C4-2B (cell line): ENCODE results near the gene SGK1.

ENCODE experiments used
- H3K27ac ChIP-seq: fragments of 450-650 bp; 2 replicates; pipeline ENCODE4 v1.5.1; 2017
- ZFX ChIP-seq: fragments of 450-650 bp; IDR thresholded peaks from 2 replicates; pipeline ENCODE4 v1.6.1; 2017
- TF ChIP-seq, protein P1 (sequence below): fragments of 450-650 bp; conservative IDR thresholded peaks from 2 replicates; pipeline ENCODE4 v1.5.1; 2017; ENCODE audit warnings: mild to moderate bottlenecking

SGK1 gene

DNA sequence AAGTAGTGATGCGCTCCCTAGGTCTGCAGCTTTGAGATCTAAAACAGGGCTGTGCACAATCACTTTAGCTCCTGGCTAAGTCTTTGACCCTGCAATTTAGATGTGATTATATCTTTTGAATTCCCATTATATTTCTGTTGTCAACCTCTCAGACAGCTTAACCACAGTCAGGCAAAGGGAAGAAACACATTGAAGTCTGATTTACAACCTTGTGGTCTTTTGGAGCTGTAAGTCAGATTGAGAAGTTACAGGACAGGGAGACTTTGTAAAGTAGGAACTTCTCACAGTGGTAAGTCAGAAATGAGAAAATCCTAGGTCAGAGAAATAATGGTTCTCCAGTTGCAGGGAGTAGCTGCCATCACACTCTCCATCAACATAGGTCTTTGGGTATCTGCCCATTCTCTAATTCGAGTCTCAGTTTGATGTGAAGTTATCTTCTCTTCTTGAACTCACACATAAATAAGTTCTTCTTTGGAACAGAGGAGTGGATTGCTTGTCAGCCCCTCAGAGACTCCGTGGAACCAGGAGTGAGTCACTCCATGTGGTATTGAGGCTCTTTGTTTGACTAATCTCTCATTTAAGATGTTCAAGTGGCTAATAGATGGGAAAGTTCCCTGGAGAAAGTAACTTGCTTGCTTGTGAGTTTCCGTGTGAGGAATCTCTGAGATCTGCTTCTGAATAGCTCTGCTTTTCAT, 35.0 kb upstream of the SGK1 start:
- no peak overlapping the region for H3K27ac ChIP-seq
- TF ChIP-seq, protein P1, sequence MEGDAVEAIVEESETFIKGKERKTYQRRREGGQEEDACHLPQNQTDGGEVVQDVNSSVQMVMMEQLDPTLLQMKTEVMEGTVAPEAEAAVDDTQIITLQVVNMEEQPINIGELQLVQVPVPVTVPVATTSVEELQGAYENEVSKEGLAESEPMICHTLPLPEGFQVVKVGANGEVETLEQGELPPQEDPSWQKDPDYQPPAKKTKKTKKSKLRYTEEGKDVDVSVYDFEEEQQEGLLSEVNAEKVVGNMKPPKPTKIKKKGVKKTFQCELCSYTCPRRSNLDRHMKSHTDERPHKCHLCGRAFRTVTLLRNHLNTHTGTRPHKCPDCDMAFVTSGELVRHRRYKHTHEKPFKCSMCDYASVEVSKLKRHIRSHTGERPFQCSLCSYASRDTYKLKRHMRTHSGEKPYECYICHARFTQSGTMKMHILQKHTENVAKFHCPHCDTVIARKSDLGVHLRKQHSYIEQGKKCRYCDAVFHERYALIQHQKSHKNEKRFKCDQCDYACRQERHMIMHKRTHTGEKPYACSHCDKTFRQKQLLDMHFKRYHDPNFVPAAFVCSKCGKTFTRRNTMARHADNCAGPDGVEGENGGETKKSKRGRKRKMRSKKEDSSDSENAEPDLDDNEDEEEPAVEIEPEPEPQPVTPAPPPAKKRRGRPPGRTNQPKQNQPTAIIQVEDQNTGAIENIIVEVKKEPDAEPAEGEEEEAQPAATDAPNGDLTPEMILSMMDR, result no peak
- TF ChIP-seq ZFX, result no peak

DNA sequence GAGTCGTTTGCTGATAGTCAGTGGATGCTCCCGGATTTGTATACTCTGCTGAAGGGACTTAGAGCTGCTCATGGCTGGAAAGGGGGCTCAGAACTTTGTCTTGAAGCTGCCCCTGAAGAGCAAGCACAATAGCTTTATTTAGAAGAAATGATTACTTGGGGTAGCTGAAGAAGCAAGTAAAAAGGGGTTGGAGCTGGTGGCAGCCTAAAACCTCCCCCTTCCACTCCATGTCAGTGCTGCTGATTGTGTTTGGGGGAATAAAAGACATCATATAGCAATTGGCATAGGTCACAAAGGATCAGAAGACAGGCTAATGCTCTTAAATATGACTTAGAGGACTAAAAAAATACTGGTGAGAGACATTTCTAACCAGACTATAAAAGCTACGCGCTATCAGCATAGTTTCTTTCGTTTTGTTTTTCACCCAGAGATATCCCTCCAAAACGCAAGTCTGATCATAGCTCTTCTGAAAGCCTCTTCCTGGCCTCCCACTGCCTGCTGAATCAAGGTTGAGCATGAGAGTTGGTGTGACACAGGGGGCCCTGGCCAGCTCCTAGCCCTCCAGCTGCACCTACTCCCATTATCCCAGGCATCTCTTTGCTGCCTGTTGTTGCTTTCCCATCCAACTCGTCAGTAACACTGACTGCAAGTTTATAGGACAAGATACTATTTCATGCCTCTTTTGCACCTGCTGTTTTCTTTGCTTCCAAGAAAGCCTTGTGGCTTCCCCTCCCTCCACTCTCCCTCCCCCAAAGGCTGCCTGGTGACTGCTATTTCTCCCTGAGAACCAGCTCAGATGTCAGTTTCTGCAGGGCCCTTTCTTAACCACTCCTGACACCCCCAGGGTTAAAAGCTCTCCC, 33.9 kb upstream of the SGK1 start:
- TF ChIP-seq ZFX, result no peak
- H3K27ac ChIP-seq, result no peak overlapping the region

DNA sequence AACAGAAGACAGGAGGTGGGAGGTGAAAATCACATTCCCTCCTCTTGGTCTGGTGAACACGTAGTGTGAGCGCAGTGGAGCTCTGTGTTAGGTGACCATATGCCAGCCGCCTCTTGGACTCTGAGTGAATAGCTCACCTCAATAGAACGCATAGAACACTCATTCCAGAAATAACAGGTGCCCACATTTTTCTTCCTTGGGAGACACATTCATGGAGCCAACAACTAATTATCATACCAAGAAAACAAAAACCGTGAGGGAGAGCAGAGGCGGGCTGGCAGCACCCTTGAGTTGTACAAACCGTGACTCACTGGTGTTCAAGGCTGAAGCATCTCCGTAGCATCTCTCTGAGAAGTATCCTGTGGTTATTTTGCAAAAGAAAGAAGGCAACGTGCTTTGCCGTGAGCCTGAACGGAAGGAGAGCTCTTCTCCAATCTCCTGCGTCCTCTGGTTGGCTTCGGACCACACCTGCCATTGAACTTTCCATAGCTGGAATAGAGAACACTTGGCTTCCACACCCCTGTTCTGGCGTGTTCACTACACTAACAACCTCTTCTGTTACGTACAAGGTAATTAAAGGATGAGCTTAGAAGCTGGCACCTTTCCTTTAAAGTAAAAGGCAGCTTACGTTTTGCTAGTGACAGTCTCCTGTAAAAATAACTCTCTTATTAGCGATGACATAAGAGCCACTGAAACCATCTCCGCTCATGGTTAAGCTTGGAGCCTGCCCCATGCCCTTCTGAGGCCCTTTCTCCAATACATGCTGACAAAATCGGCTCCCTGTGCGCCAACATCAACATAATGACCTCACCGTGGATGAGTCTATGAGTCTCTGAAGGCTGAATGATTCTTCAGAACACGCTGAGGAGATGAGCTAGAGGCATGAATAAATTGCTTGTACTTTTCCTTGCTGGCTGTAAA, 30.2 kb upstream of the SGK1 start:
- no peak overlapping the region for H3K27ac ChIP-seq
- TF ChIP-seq, protein P1, result no peak
- TF ChIP-seq ZFX, result no peak

DNA sequence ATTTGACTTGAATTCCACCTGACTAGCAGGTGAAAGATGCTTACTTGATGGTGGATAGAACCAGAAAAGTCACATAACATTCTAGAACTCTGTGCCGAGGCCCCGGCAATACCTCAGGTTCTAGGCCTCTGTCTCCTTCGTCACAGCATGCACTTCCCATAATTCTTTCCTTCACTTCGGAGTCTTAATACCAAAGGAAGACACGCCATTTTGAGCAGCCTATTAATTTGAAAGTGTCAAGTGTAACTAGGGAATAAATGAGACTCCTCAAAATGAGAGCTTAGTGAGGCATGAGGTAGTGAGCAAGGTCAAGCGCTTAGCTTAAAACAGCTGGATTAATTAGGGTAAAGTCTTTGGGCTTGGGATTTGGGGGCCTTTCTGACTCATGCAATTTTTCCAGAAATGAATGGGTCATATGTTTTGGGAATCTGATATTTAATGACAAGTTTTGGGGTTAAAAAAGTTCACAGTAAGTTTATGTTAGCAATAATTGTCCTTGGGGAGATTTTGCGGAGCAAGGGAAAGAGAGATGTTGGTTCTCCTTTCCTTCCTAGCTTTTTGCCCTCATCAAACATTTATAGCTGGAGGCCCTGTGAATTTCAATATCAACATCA, 29.1 kb upstream of the SGK1 start:
- TF ChIP-seq, protein P1, result no peak
- TF ChIP-seq ZFX, result no peak
- H3K27ac ChIP-seq, result no peak overlapping the region

DNA sequence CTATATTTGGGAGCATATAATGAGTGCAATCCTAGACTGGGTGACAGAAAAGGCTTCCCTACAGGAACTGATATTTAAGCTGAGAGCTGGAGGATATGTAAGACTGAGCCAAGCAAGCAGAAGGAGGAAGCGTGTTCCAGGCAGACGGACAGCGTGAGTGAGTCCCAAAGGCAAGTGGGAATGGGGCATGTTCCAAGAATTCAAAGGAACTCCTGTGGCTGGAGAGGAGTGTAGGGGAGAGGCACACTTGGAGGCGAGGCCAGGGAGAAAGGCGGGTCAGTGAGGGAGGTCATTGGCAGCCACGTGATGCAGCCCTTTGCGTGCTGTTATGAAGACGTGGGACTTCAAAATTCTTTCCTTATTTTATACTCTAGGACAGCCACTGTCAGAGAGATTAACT, 27.9 kb upstream of the SGK1 start:
- TF ChIP-seq, protein P1, result no peak
- no peak for TF ChIP-seq ZFX
- H3K27ac ChIP-seq, result no peak overlapping the region

DNA sequence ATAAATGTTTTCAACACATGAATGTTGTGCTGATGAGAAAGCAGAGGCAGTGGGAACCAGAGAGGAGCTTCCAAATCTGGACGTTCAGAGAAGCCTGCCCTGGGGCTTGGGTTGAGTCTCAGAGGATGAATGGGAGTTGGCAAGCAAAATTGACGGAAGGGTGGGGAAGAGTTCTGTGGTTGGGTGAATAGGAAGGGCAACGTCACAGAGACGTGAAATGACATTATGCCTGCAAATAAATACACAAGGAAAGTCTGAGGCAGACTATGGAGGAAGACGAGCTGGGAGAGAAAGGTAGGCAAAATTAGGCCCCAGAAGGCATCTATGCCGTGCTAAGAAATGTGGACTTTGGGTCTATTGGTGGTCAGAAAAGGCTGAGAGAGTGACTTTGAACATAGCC, 25.2 kb upstream of the SGK1 start:
- no peak overlapping the region for H3K27ac ChIP-seq
- TF ChIP-seq, protein P1, result no peak
- no peak for TF ChIP-seq ZFX

DNA sequence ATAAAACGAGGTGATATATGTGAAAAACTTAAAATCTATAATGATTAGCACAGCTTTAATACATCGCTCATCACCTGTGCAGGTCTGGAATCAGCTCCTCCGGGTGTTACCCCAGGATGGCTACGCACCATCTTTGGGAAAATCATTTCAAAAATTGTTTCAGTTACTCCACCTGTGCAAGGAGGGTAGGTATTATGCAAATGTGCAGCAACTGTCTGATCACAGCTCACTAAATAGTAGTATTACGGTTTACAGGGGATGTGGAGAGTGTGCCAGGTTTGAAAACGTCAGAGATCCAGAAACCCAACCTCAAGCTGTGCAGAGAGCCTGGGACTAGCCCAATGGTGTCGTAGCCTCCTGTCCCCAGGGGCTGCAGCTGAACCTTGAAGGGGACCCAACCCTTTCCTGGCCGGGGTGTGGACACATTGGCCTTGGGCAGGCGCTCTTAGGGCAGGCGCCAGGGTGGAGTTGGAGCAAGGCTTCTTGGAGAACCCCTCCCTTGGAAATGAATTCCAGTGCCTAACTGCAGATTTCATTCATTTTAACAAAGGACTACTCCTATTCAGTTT, 24.2 kb upstream of the SGK1 start:
- H3K27ac ChIP-seq, result no peak overlapping the region
- TF ChIP-seq ZFX, result no peak
- TF ChIP-seq, protein P1, result no peak
